Measurements from ENCODE around the gene YBX2.

YBX2 gene

GRCh38 chr17:7292729-7293128 is 1.7 kb downstream of the YBX2 start:
- in situ Hi-C loops (cut with HindIII; ENCODE audit: low sequenced_read_pairs): no loop called here
- no peak for TF ChIP-seq CTCF (IDR thresholded peaks at IDR 0.05; ENCODE audit: low read depth, low read length, missing control alignments)
- H3K4me3 ChIP-seq (ENCODE audit: low read depth, low read length): no peak overlapping the region
- no peak for DNase-seq (ENCODE audit: low read depth)

GRCh38 chr17:7292194-7292593 is 2.2 kb downstream of the YBX2 start:
- in situ Hi-C loops (cut with HindIII; ENCODE audit: low sequenced_read_pairs): no loop called here
- TF ChIP-seq CTCF (IDR thresholded peaks at IDR 0.05; ENCODE audit: low read depth, low read length, missing control alignments): no peak
- no peak for DNase-seq (ENCODE audit: low read depth)
- H3K4me3 ChIP-seq (ENCODE audit: low read depth, low read length): no peak overlapping the region

- DNase-seq (ENCODE audit: low read depth): no peak
- in situ Hi-C loops (cut with HindIII; ENCODE audit: low sequenced_read_pairs): no loop called here
- H3K4me3 ChIP-seq (ENCODE audit: low read depth, low read length): no peak overlapping the region
- TF ChIP-seq CTCF (IDR thresholded peaks at IDR 0.05; ENCODE audit: low read depth, low read length, missing control alignments): no peak
Observed at GRCh38 chr17:7290685-7291084, 3.8 kb downstream of the YBX2 start.

GRCh38 chr17:7290166-7290565 is 4.3 kb downstream of the YBX2 start:
- no peak for DNase-seq (ENCODE audit: low read depth)
- no peak overlapping the region for H3K4me3 ChIP-seq (ENCODE audit: low read depth, low read length)
- in situ Hi-C loops (cut with HindIII; ENCODE audit: low sequenced_read_pairs): no loop called here
- TF ChIP-seq CTCF (IDR thresholded peaks at IDR 0.05; ENCODE audit: low read depth, low read length, missing control alignments): no peak

GRCh38 chr17:7289256-7290032 is 5.0 kb downstream of the YBX2 start:
- in situ Hi-C loops (cut with HindIII; ENCODE audit: low sequenced_read_pairs): no loop called here
- DNase-seq (ENCODE audit: low read depth): no peak
- no peak overlapping the region for H3K4me3 ChIP-seq (ENCODE audit: low read depth, low read length)
- no peak for TF ChIP-seq CTCF (IDR thresholded peaks at IDR 0.05; ENCODE audit: low read depth, low read length, missing control alignments)

GRCh38 chr17:7285679-7286078 is 8.8 kb downstream of the YBX2 start:
- in situ Hi-C loops (cut with HindIII; ENCODE audit: low sequenced_read_pairs): no loop called here
- no peak for DNase-seq (ENCODE audit: low read depth)
- TF ChIP-seq CTCF (IDR thresholded peaks at IDR 0.05; ENCODE audit: low read depth, low read length, missing control alignments): no peak
- H3K4me3 ChIP-seq (ENCODE audit: low read depth, low read length): no peak overlapping the region
